GM12865 (cell line): ENCODE measurements around the gene ABCA13.

Experiments used
- DNase-seq: peaks from one replicate; pipeline ENCODE4 v3.0.0; 2010; ENCODE audit warnings: low read depth
- H3K4me3 ChIP-seq: 2 replicates; pipeline ENCODE4 v1.5.1; 2011; ENCODE audit warnings: mild to moderate bottlenecking, low read depth, low read length, control low read depth
- CTCF ChIP-seq: IDR thresholded peaks from 2 replicates; pipeline ENCODE4 v1.5.1; 2011; ENCODE audit warnings: low read length, control low read depth, low read depth, inconsistent platforms; ENCODE audit not compliant: insufficient read depth; ENCODE audit errors: missing control alignments

Gene ABCA13

GRCh38 chr7:48473205-48473865, 302.1 kb downstream of the ABCA13 start:
- no peak for DNase-seq
- H3K4me3 ChIP-seq: no peak overlapping the region
- no peak for TF ChIP-seq CTCF

GRCh38 chr7:48481235-48481634, 310.0 kb downstream of the ABCA13 start:
- DNase-seq: no peak
- no peak overlapping the region for H3K4me3 ChIP-seq
- no peak for TF ChIP-seq CTCF

GRCh38 chr7:48497521-48497920, 326.3 kb downstream of the ABCA13 start:
- DNase-seq: no peak
- H3K4me3 ChIP-seq: no peak overlapping the region
- TF ChIP-seq CTCF: no peak

- TF ChIP-seq CTCF: no peak
- DNase-seq: no peak
- H3K4me3 ChIP-seq: no peak overlapping the region
These were observed 330.8 kb downstream of the ABCA13 start for GRCh38 chr7:48502021-48502420.

GRCh38 chr7:48505051-48505450, 333.8 kb downstream of the ABCA13 start:
- DNase-seq: no peak
- no peak for TF ChIP-seq CTCF
- no peak overlapping the region for H3K4me3 ChIP-seq

GRCh38 chr7:48505466-48505865, 334.2 kb downstream of the ABCA13 start:
- no peak for DNase-seq
- H3K4me3 ChIP-seq: no peak overlapping the region
- no peak for TF ChIP-seq CTCF

GRCh38 chr7:48506569-48506968, 335.3 kb downstream of the ABCA13 start:
- no peak for TF ChIP-seq CTCF
- no peak overlapping the region for H3K4me3 ChIP-seq
- no peak for DNase-seq
